Erythroblast (primary cell): Measurements from ENCODE around the gene SGO1.

ENCODE experiments used
- DNase-seq, 2 experiments: peaks; one replicate each; lab custom pipeline; 2025; lab: John Stamatoyannopoulos, UW
- GATA1 ChIP-seq: IDR thresholded peaks from 2 replicates; pipeline ENCODE4 v1.6.1; 2011; ENCODE audit warnings: low read depth, mild to moderate bottlenecking, control low read depth, low read length, moderate library complexity
- POLR2A ChIP-seq: IDR thresholded peaks from 2 replicates; pipeline ENCODE4 v1.6.1; 2011; ENCODE audit warnings: mild to moderate bottlenecking, low read length

Gene SGO1

GRCh38 chr3:20141851-20142250, 44.2 kb downstream of the SGO1 start:
- no peak for TF ChIP-seq GATA1
- no peak for TF ChIP-seq POLR2A
- DNase-seq = no peak

GRCh38 chr3:20141316-20141715, 44.7 kb downstream of the SGO1 start:
- TF ChIP-seq POLR2A (no peak), GATA1 (no peak)
- no peak for DNase-seq

GRCh38 chr3:20140881-20141280, 45.1 kb downstream of the SGO1 start:
- DNase-seq = no peak
- no peak for TF ChIP-seq POLR2A
- TF ChIP-seq GATA1 = no peak

- DNase-seq = no peak
- TF ChIP-seq GATA1 (no peak), POLR2A (no peak)
Observed at GRCh38 chr3:20137647-20138046, 48.4 kb downstream of the SGO1 start.

GRCh38 chr3:20136231-20136630, 49.8 kb downstream of the SGO1 start:
- no peak for DNase-seq
- no peak for TF ChIP-seq POLR2A
- TF ChIP-seq GATA1 = no peak

- TF ChIP-seq GATA1 (no peak), POLR2A (no peak)
- DNase-seq = no peak
Observed at GRCh38 chr3:20130106-20130505, 55.9 kb downstream of the SGO1 start.

- no peak for DNase-seq
- no peak for TF ChIP-seq POLR2A
- no peak for TF ChIP-seq GATA1
Observed at GRCh38 chr3:20128358-20128757, 57.6 kb downstream of the SGO1 start.

GRCh38 chr3:20125897-20126296, 60.1 kb downstream of the SGO1 start:
- no peak for TF ChIP-seq POLR2A
- no peak for TF ChIP-seq GATA1
- no peak for DNase-seq

- DNase-seq = no peak
- TF ChIP-seq GATA1 (no peak), POLR2A (no peak)
Observed at GRCh38 chr3:20125289-20125688, 60.7 kb downstream of the SGO1 start.

GRCh38 chr3:20123131-20123652, 62.8 kb downstream of the SGO1 start:
- TF ChIP-seq GATA1 = no peak
- no peak for TF ChIP-seq POLR2A
- no peak for DNase-seq

GRCh38 chr3:20121088-20121487, 64.9 kb downstream of the SGO1 start:
- TF ChIP-seq POLR2A = no peak
- TF ChIP-seq GATA1 = no peak

More at GRCh38 chr3:20121088-20121487, 64.9 kb downstream of the SGO1 start:
- no peak for DNase-seq
